ENCODE measurements around the gene CREB5.

- no peak for TF ChIP-seq CTCF (IDR thresholded peaks at IDR 0.05)
- no peak for TF ChIP-seq POLR2A (IDR thresholded peaks at IDR 0.05; ENCODE audit: low read depth)
- TF ChIP-seq POLR2AphosphoS5 (IDR thresholded peaks at IDR 0.05) = no peak
Observed at GRCh38 chr7:28560767-28561166, 148.4 kb downstream of the CREB5 start.

Measured in esophagus muscularis mucosa (tissue), 3 donors.